Trophoblast cell (in vitro differentiated cells and primary cell): ENCODE measurements around the gene PEX14.

Experiments used
- DNase-seq, 2 donors: peaks; one replicate each; pipeline ENCODE4 v3.0.0-alpha.2; 2016
- H2AFZ ChIP-seq: 2 replicates; pipeline ENCODE4 v1.6.1; 2013; ENCODE audit warnings: low read length, moderate library complexity, mild to moderate bottlenecking; ENCODE audit not compliant: insufficient read depth, poor library complexity
- H2AK5ac ChIP-seq: 2 replicates; pipeline ENCODE4 v1.6.1; 2013; ENCODE audit warnings: mild to moderate bottlenecking, low read length
- H2BK120ac ChIP-seq: 2 replicates; pipeline ENCODE4 v1.6.1; 2013; ENCODE audit warnings: low read length, mild to moderate bottlenecking, moderate library complexity; ENCODE audit not compliant: insufficient read depth, poor library complexity
- H2BK12ac ChIP-seq: 2 replicates; pipeline ENCODE4 v1.6.1; 2013; ENCODE audit warnings: mild to moderate bottlenecking, low read length, moderate library complexity
- H2BK5ac ChIP-seq: 2 replicates; pipeline ENCODE4 v1.6.1; 2013; ENCODE audit warnings: low read length, low read depth, moderate library complexity, mild to moderate bottlenecking; ENCODE audit not compliant: poor library complexity
- H3K14ac ChIP-seq: 2 replicates; pipeline ENCODE4 v1.6.1; 2013; ENCODE audit warnings: mild to moderate bottlenecking, low read length
- H3K18ac ChIP-seq: 2 replicates; pipeline ENCODE4 v1.6.1; 2013; ENCODE audit warnings: mild to moderate bottlenecking, low read length
- H3K23ac ChIP-seq: 2 replicates; pipeline ENCODE4 v1.6.1; 2013; ENCODE audit warnings: low read length
- H3K27ac ChIP-seq: 2 replicates; pipeline ENCODE4 v1.5.1; 2013; ENCODE audit warnings: low read depth, mild to moderate bottlenecking, inconsistent platforms, low read length, moderate library complexity
- H3K27me3 ChIP-seq: 2 replicates; pipeline ENCODE4 v1.6.1; 2013; ENCODE audit warnings: inconsistent platforms, mild to moderate bottlenecking, low read length, moderate library complexity; ENCODE audit not compliant: insufficient read depth
- H3K36me3 ChIP-seq, 2 experiments: 1 replicate in 1 of 2; 2 replicates in 1 of 2; pipeline ENCODE4 v1.6.1; 2013; ENCODE audit warnings: low read length in 2 of 2, mild to moderate bottlenecking in 2 of 2, moderate library complexity in 1 of 2; ENCODE audit not compliant: insufficient read depth in 2 of 2, control insufficient read depth in 1 of 2
- H3K4ac ChIP-seq: 2 replicates; pipeline ENCODE4 v1.6.1; 2013; ENCODE audit warnings: low read depth, mild to moderate bottlenecking, low read length, moderate library complexity
- H3K4me1 ChIP-seq, 2 experiments: 1 replicate in 1 of 2; 2 replicates in 1 of 2; pipeline ENCODE4 v1.6.1; 2013; ENCODE audit warnings: low read length in 2 of 2, mild to moderate bottlenecking in 2 of 2, moderate library complexity in 1 of 2; ENCODE audit not compliant: insufficient read depth in 2 of 2, control insufficient read depth in 1 of 2
- H3K4me2 ChIP-seq: 2 replicates; pipeline ENCODE4 v1.6.1; 2013; ENCODE audit warnings: inconsistent platforms, mild to moderate bottlenecking, low read length, moderate library complexity
- H3K4me3 ChIP-seq: 2 replicates; pipeline ENCODE4 v1.5.1; 2013; ENCODE audit warnings: mild to moderate bottlenecking, low read depth, low read length, inconsistent platforms
- H3K79me1 ChIP-seq: one replicate; pipeline ENCODE4 v1.6.1; 2013; ENCODE audit warnings: low read length
- H3K79me2 ChIP-seq: 2 replicates; pipeline ENCODE4 v1.6.1; 2013; ENCODE audit warnings: low read length, mild to moderate bottlenecking; ENCODE audit not compliant: control insufficient read depth, insufficient read depth, poor library complexity
- H3K9ac ChIP-seq: 2 replicates; pipeline ENCODE4 v1.6.1; 2013; ENCODE audit warnings: mild to moderate bottlenecking, low read length
- H3K9me3 ChIP-seq: 2 replicates; pipeline ENCODE4 v1.6.1; 2013; ENCODE audit warnings: low read depth, mild to moderate bottlenecking, control low read depth, inconsistent platforms, low read length; ENCODE audit not compliant: insufficient read depth
- H4K12ac ChIP-seq: 2 replicates; pipeline ENCODE4 v1.6.1; 2013; ENCODE audit warnings: low read depth, mild to moderate bottlenecking, low read length, moderate library complexity
- H4K8ac ChIP-seq: 2 replicates; pipeline ENCODE4 v1.6.1; 2013; ENCODE audit warnings: low read depth, mild to moderate bottlenecking, low read length, moderate library complexity
- H4K91ac ChIP-seq: one replicate; pipeline ENCODE4 v1.6.1; 2013; ENCODE audit warnings: low read depth, mild to moderate bottlenecking, low read length, moderate library complexity
- WGBS: extraction: QIAGEN DNeasy Blood & Tissue Kit; methylation state at CpG from one replicate; pipeline ENCODE4 v1.1.7; 2013; ENCODE audit warnings: missing lambda C conversion rate; ENCODE audit not compliant: insufficient read length, insufficient coverage; ENCODE audit errors: extremely low coverage; 5-methylcytosine and 5-hydroxymethylcytosine counted together

The PEX14 gene

DNA sequence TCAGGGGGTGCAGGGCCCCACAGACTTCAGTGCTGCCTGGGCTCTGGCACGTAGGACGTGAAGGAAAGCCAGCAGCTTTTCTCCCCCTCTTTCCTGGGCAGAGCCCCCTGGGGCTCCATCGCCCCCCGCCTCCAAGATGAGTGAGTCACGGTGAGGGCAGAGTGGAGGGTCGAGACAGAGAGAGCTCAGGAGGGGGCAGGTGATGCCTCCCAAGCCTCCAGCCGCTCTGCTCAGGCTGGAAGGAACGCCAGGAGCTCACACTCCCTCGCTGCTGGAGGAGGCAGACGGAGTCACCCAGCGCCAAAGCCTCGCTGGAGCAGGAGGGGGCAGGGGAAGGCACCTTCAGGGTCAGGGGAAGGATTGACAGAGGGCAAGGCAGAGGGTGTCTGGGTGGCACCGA is 202.2 kb downstream of the PEX14 start:
- H3K27ac ChIP-seq, result no peak overlapping the region
- WGBS, result no CpG with 5 or more reads among the region's 13 CpGs
- no peak overlapping the region for H3K18ac ChIP-seq
- H3K79me2 ChIP-seq, result no peaks in the 10 kb centered on the region
- H3K36me3 ChIP-seq, result no peaks in the 10 kb centered on the region
- no peak overlapping the region for H3K9ac ChIP-seq
- no peak overlapping the region for H2BK120ac ChIP-seq
- no peaks in the 10 kb centered on the region for H3K79me1 ChIP-seq
- H3K9me3 ChIP-seq, result peaks cover 5% of the 10 kb centered on the region
- H4K91ac ChIP-seq, result no peak overlapping the region
- H2AFZ ChIP-seq, result no peak overlapping the region
- no peak overlapping the region for H3K14ac ChIP-seq
- H3K4me1 ChIP-seq, result no peaks in the 10 kb centered on the region
- H2BK5ac ChIP-seq, result no peak overlapping the region
- no peak overlapping the region for H3K23ac ChIP-seq
- H3K27me3 ChIP-seq, result no peaks in the 10 kb centered on the region
- no peak overlapping the region for H3K4me2 ChIP-seq
- H2AK5ac ChIP-seq, result no peak overlapping the region
- no peak overlapping the region for H2BK12ac ChIP-seq
- no peak overlapping the region for H3K4ac ChIP-seq
- H3K4me3 ChIP-seq, result no peak overlapping the region
- no peak for DNase-seq
- H4K8ac ChIP-seq, result no peak overlapping the region
- no peak overlapping the region for H4K12ac ChIP-seq

DNA sequence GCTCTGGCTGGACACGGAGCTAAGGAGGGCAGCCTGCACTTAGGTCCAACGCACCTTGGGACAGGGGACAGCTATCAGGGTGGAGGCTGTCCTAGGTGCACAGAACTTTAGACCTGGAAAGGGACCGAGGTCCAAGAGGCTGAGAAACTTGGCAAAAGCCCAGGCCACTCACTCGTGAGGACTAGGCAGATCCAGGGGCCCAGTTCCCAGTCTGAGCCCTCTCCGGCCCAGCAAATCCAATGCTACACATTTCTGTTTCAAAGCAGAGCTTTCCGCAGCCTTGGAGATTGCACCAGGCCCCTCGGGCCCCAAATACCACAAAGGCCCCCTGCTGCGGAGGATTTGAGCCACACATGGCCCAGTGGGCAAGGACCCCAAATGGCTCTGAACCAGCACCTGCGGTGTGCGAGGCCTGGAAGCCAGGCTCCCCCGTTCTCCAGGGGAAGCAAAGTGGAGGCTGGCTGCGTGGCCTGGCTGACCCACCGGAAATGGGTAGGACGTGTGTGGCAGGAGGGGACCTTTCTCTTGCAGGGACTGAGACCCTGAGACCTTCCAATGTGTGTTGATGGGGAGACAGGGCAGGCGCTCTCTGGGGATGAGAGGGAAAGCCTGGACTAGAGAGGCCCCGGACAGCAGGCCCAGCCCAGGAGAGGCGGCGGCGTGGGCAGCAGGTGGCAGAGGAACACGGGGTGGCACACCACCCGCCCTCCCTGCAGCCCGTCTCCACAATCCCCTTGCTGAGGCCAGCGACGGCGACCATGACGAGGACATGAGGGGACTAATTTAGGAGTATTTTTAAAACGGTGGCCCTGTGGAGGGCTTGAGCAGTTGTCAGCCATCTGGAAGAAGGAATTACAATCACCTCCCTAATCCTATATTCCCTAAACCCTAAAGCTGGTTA is 203.0 kb downstream of the PEX14 start:
- no peak overlapping the region for H3K27ac ChIP-seq
- no peak overlapping the region for H3K23ac ChIP-seq
- peaks cover 5% of the 10 kb centered on the region for H3K9me3 ChIP-seq
- no peak overlapping the region for H3K4me3 ChIP-seq
- H2BK120ac ChIP-seq, result no peak overlapping the region
- no peak overlapping the region for H3K4ac ChIP-seq
- no peaks in the 10 kb centered on the region for H3K79me1 ChIP-seq
- no peak overlapping the region for H4K8ac ChIP-seq
- no peak overlapping the region for H4K12ac ChIP-seq
- H3K4me2 ChIP-seq, result no peak overlapping the region
- H3K18ac ChIP-seq, result no peak overlapping the region
- no peak overlapping the region for H2AFZ ChIP-seq
- no peak overlapping the region for H3K9ac ChIP-seq
- no peaks in the 10 kb centered on the region for H3K27me3 ChIP-seq
- DNase-seq, result no peak
- H3K4me1 ChIP-seq, result no peaks in the 10 kb centered on the region
- no peaks in the 10 kb centered on the region for H3K36me3 ChIP-seq
- H3K14ac ChIP-seq, result no peak overlapping the region
- no peaks in the 10 kb centered on the region for H3K79me2 ChIP-seq
- no peak overlapping the region for H2BK12ac ChIP-seq
- no CpG with 5 or more reads among the region's 27 CpGs for WGBS
- no peak overlapping the region for H2BK5ac ChIP-seq
- H2AK5ac ChIP-seq, result no peak overlapping the region
- H4K91ac ChIP-seq, result no peak overlapping the region

DNA sequence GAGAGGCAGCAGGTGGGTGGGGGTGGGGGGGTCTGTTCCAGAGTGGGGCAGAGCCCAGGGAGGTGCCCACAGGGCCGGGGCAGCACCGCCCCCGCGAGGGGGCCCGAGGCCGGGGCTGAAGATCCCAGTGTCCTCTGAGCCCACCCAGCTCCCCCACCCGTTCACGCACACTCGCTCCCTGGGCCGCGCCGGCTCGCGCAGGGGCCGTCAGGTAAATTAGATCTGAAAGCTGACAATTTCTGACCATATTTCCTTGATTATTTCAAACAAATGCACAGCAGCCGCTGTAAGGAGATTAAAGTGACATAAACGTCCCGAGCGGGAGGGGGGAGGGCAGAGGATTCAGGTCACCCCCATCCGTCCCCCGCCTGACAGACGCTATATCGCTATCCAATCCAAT is 203.7 kb downstream of the PEX14 start:
- DNase-seq, result no peak
- Histone ChIP-seq H2AK5ac (no peak overlapping the region), H3K79me2 (no peaks in the 10 kb centered on the region), H4K91ac (no peak overlapping the region), H2BK120ac (no peak overlapping the region), H3K4ac (no peak overlapping the region), H3K18ac (no peak overlapping the region), H3K79me1 (no peaks in the 10 kb centered on the region), H3K27me3 (no peaks in the 10 kb centered on the region), H4K12ac (no peak overlapping the region), H3K4me3 (no peak overlapping the region), H3K27ac (no peak overlapping the region), H3K9ac (no peak overlapping the region), H3K23ac (no peak overlapping the region), H3K14ac (no peak overlapping the region), H2BK5ac (no peak overlapping the region), H3K4me1 (no peaks in the 10 kb centered on the region), H2BK12ac (no peak overlapping the region), H4K8ac (no peak overlapping the region), H2AFZ (no peak overlapping the region), H3K4me2 (no peak overlapping the region), H3K36me3 (no peaks in the 10 kb centered on the region), H3K9me3 (peaks cover 5% of the 10 kb centered on the region)
- WGBS, result no CpG with 5 or more reads among the region's 23 CpGs

DNA sequence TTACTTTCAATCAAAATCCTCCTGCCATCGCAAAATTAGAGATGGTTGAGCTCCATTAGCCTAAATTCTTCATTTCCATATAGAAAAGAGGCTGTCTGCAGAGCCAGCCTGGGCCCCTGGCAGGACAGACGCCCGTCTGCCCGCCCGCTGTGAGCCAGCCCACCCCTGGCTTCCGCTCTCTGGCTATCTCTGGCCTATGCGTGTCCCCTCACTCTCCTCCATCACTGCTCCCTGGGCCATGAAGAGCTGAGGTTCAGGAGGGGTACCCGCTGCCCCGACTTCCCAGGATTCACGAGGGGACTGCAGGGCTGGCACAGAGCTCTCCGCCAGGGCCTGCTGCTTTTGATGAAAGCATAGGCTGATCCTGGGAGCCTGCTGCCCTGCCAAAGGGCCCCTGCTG is 204.1 kb downstream of the PEX14 start:
- Histone ChIP-seq H4K91ac (no peak overlapping the region), H3K79me2 (no peaks in the 10 kb centered on the region), H3K79me1 (no peaks in the 10 kb centered on the region), H3K18ac (no peak overlapping the region), H2BK12ac (no peak overlapping the region), H3K14ac (no peak overlapping the region), H3K36me3 (no peaks in the 10 kb centered on the region), H4K8ac (no peak overlapping the region), H3K27ac (no peak overlapping the region), H2AFZ (no peak overlapping the region), H3K23ac (no peak overlapping the region), H2AK5ac (no peak overlapping the region), H3K4ac (no peak overlapping the region), H4K12ac (no peak overlapping the region), H2BK120ac (no peak overlapping the region), H3K9ac (no peak overlapping the region), H3K27me3 (no peaks in the 10 kb centered on the region), H2BK5ac (no peak overlapping the region), H3K4me3 (no peak overlapping the region), H3K9me3 (peaks cover 5% of the 10 kb centered on the region), H3K4me1 (no peaks in the 10 kb centered on the region), H3K4me2 (no peak overlapping the region)
- no peak for DNase-seq
- no CpG with 5 or more reads among the region's 11 CpGs for WGBS
